ENCODE measurements around the gene C11orf86. TPM values are rescaled to one million over a fixed set of nuclear protein-coding genes. Genes with fewer than 3 reads are reported as not detected.
"Not testable (repeated sequence)": the region's sequence is repeated elsewhere in the genome, so short reads cannot be mapped to it uniquely, and the experiment has no call there.

Gene C11orf86
- total RNA-seq, 1 donor from 2014 or later = 0.77 TPM

GRCh38 chr11:66958956-66959274 is 16.2 kb upstream of the C11orf86 start:
- Mint-ChIP-seq H3K27ac (peak overlapping the region; percentile 76), H3K9me3 (peaks cover 7% of the 10 kb centered on the region)

GRCh38 chr11:66961691-66962213 is 13.4 kb upstream of the C11orf86 start:
- not testable (repeated sequence) for DNase-seq (ENCODE audit: extremely low spot score, unreplicated experiment); H3K9me3 Mint-ChIP-seq; H3K4me3 Mint-ChIP-seq; H3K27ac Mint-ChIP-seq; H3K36me3 Mint-ChIP-seq; H3K27me3 Mint-ChIP-seq
- H3K4me1 Mint-ChIP-seq (ENCODE audit: unreplicated experiment) = peaks cover 17% of the 10 kb centered on the region

More at GRCh38 chr11:66958956-66959274, 16.2 kb upstream of the C11orf86 start:
- Mint-ChIP-seq H3K27me3 (peaks cover 4% of the 10 kb centered on the region), H3K4me3 (peak overlapping the region; percentile 92), H3K36me3 (no peaks in the 10 kb centered on the region), H3K4me1 (ENCODE audit: unreplicated experiment) (peaks cover 21% of the 10 kb centered on the region)
- DNase-seq (ENCODE audit: extremely low spot score, unreplicated experiment) = no peak
- no peak for TF ChIP-seq CTCF (conservative IDR thresholded peaks at IDR 0.05)

- H3K27ac Mint-ChIP-seq = no peak overlapping the region
Measured at GRCh38 chr11:66962247-66962646, 12.9 kb upstream of the C11orf86 start.

GRCh38 chr11:66962801-66963200 is 12.3 kb upstream of the C11orf86 start:
- no peak for DNase-seq (ENCODE audit: extremely low spot score, unreplicated experiment)
- Mint-ChIP-seq H3K4me1 (ENCODE audit: unreplicated experiment) (peaks cover 10% of the 10 kb centered on the region), H3K9me3 (peaks cover 7% of the 10 kb centered on the region), H3K36me3 (no peaks in the 10 kb centered on the region), H3K27ac (no peak overlapping the region), H3K27me3 (peaks cover 8% of the 10 kb centered on the region), H3K4me3 (no peak overlapping the region)
- TF ChIP-seq CTCF (conservative IDR thresholded peaks at IDR 0.05) = no peak

More at GRCh38 chr11:66962247-66962646, 12.9 kb upstream of the C11orf86 start:
- DNase-seq (ENCODE audit: extremely low spot score, unreplicated experiment) = no peak
- Mint-ChIP-seq H3K4me1 (ENCODE audit: unreplicated experiment) (peaks cover 14% of the 10 kb centered on the region), H3K4me3 (no peak overlapping the region), H3K9me3 (peaks cover 7% of the 10 kb centered on the region), H3K27me3 (peaks cover 8% of the 10 kb centered on the region), H3K36me3 (no peaks in the 10 kb centered on the region)
- no peak for TF ChIP-seq CTCF (conservative IDR thresholded peaks at IDR 0.05)

GRCh38 chr11:66964495-66964894 is 10.6 kb upstream of the C11orf86 start:
- TF ChIP-seq CTCF (conservative IDR thresholded peaks at IDR 0.05) = no peak
- no peaks in the 10 kb centered on the region for H3K36me3 Mint-ChIP-seq
- H3K27ac Mint-ChIP-seq = no peak overlapping the region
- H3K27me3 Mint-ChIP-seq = peaks cover 4% of the 10 kb centered on the region
- DNase-seq (ENCODE audit: extremely low spot score, unreplicated experiment) = no peak
- H3K4me3 Mint-ChIP-seq = no peak overlapping the region
- no peaks in the 10 kb centered on the region for H3K9me3 Mint-ChIP-seq
- H3K4me1 Mint-ChIP-seq (ENCODE audit: unreplicated experiment) = no peaks in the 10 kb centered on the region

GRCh38 chr11:66966351-66966750 is 8.8 kb upstream of the C11orf86 start:
- Mint-ChIP-seq H3K4me1 (ENCODE audit: unreplicated experiment) (no peaks in the 10 kb centered on the region), H3K27ac (no peak overlapping the region), H3K36me3 (no peaks in the 10 kb centered on the region), H3K9me3 (no peaks in the 10 kb centered on the region), H3K4me3 (no peak overlapping the region), H3K27me3 (peaks cover 7% of the 10 kb centered on the region)
- no peak for DNase-seq (ENCODE audit: extremely low spot score, unreplicated experiment)
- no peak for TF ChIP-seq CTCF (conservative IDR thresholded peaks at IDR 0.05)

All from type B pancreatic cell (in vitro differentiated cells).